Tibial artery (tissue), 4 donors: ENCODE results near the gene FAM120B.

Experiments used
- DNase-seq, 2 donors: peaks; one replicate each; pipeline ENCODE4 v3.0.0-alpha.2; 2019
- H3K27ac ChIP-seq, 2 donors: fragments of 200-600 bp; sonication (generic) in 1 of 2; 1 replicate in 1 of 2; 2 replicates in 1 of 2; pipeline ENCODE4 v1.5.1; 2018 to 2019; ENCODE audit warnings: mild to moderate bottlenecking in 1 of 2
- H3K27me3 ChIP-seq, 2 donors: fragments of 200-600 bp; sonication (generic) in 1 of 2; one replicate each; pipeline versions ENCODE4 v1.5.1 to v1.6.0; 2016 to 2019
- H3K36me3 ChIP-seq, 3 donors: fragments of 200-600 bp; sonication (generic) in 2 of 3; one replicate each; pipeline ENCODE4 v1.5.1; 2016 to 2019; ENCODE audit warnings: mild to moderate bottlenecking in 2 of 3
- H3K4me1 ChIP-seq, 4 donors: fragments of 200-600 bp; sonication (generic) in 2 of 4; 1 replicate in 3 of 4; 2 replicates in 1 of 4; pipeline ENCODE4 v1.5.1; 2016 to 2019
- H3K4me3 ChIP-seq, 2 donors: fragments of 200-600 bp; sonication (generic) in 1 of 2; 1 replicate in 1 of 2; 2 replicates in 1 of 2; pipeline ENCODE4 v1.5.1; 2018 to 2019; ENCODE audit warnings: mild to moderate bottlenecking in 2 of 2
- H3K9me3 ChIP-seq, 3 donors: fragments of 200-600 bp; sonication (generic) in 1 of 3; one replicate each; pipeline ENCODE4 v1.5.1; 2016 to 2019
- intact Hi-C: fragments of 100-400 bp; cut with DNase I; formaldehyde crosslinking; loops from one replicate; pipeline ENCODE4 v1.15.0; 2023; ENCODE audit warnings: low total_unique reads
- TF ChIP-seq, protein P1 (sequence below), 2 experiments: fragments of 200-600 bp in 1 of 2; fragments of 450-650 bp in 1 of 2; IDR thresholded peaks; one replicate each; pipeline ENCODE4 v1.5.1; 2017 to 2019; ENCODE audit warnings: antibody characterized with exemption in 2 of 2, mild to moderate bottlenecking in 1 of 2, moderate library complexity in 1 of 2

FAM120B gene

DNA sequence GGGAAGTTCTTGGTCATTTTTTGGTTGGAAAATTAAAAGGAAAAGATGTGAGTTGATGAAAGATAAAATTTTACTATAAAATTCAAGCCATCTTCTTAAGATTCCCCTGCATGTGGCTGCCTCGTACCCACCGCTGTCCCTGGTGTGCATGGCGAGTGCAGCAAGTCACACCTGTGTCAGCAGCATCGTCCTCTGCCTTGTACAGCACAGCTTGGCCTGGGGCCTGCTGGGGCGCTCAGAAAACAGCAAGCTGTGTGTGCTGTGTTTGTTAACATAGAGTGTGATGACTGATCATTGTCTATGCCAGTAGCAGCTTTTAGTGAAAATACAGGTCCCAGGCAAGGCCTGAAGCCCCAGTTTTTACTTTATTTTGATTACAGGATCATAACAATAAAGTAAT, 56.7 kb downstream of the FAM120B start:
- intact Hi-C loops = no loop called here
- H3K36me3 ChIP-seq = peaks cover 7 to 69% (median 33%) of the 10 kb centered on the region in 3 donors
- no peak overlapping the region for H3K27ac ChIP-seq
- peaks cover 0 to 3% (median 0%) of the 10 kb centered on the region in 4 donors for H3K4me1 ChIP-seq
- no peaks in the 10 kb centered on the region for H3K9me3 ChIP-seq
- TF ChIP-seq, protein P1, sequence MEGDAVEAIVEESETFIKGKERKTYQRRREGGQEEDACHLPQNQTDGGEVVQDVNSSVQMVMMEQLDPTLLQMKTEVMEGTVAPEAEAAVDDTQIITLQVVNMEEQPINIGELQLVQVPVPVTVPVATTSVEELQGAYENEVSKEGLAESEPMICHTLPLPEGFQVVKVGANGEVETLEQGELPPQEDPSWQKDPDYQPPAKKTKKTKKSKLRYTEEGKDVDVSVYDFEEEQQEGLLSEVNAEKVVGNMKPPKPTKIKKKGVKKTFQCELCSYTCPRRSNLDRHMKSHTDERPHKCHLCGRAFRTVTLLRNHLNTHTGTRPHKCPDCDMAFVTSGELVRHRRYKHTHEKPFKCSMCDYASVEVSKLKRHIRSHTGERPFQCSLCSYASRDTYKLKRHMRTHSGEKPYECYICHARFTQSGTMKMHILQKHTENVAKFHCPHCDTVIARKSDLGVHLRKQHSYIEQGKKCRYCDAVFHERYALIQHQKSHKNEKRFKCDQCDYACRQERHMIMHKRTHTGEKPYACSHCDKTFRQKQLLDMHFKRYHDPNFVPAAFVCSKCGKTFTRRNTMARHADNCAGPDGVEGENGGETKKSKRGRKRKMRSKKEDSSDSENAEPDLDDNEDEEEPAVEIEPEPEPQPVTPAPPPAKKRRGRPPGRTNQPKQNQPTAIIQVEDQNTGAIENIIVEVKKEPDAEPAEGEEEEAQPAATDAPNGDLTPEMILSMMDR (IDR thresholded peaks at IDR 0.05) = no peak
- DNase-seq = no peak
- no peak overlapping the region for H3K4me3 ChIP-seq
- no peaks in the 10 kb centered on the region for H3K27me3 ChIP-seq

- H3K9me3 ChIP-seq = no peaks in the 10 kb centered on the region
- no peak overlapping the region for H3K27ac ChIP-seq
- H3K4me1 ChIP-seq = no peaks in the 10 kb centered on the region
- H3K27me3 ChIP-seq = no peaks in the 10 kb centered on the region
- DNase-seq = no peak
- TF ChIP-seq, protein P1 (IDR thresholded peaks at IDR 0.05) = no peak
- peaks cover 7 to 65% (median 33%) of the 10 kb centered on the region in 3 donors for H3K36me3 ChIP-seq
- no peak overlapping the region for H3K4me3 ChIP-seq
- intact Hi-C loops = no loop called here
These were observed 58.6 kb downstream of the FAM120B start for GRCh38 chr6:170365121-170365520.

- DNase-seq = no peak
- peaks cover 7 to 65% (median 31%) of the 10 kb centered on the region in 3 donors for H3K36me3 ChIP-seq
- H3K27me3 ChIP-seq = no peaks in the 10 kb centered on the region
- H3K4me1 ChIP-seq = no peaks in the 10 kb centered on the region
- TF ChIP-seq, protein P1 (IDR thresholded peaks at IDR 0.05) = no peak
- no peak overlapping the region for H3K27ac ChIP-seq
- H3K4me3 ChIP-seq = no peak overlapping the region
- intact Hi-C loops = no loop called here
- H3K9me3 ChIP-seq = no peaks in the 10 kb centered on the region
These were observed 59.0 kb downstream of the FAM120B start for GRCh38 chr6:170365593-170365992.

- DNase-seq = no peak
- Histone ChIP-seq H3K4me1 (no peaks in the 10 kb centered on the region), H3K4me3 (no peak overlapping the region), H3K9me3 (no peaks in the 10 kb centered on the region), H3K27ac (no peak overlapping the region), H3K27me3 (no peaks in the 10 kb centered on the region), H3K36me3 (peaks cover 7 to 62% (median 30%) of the 10 kb centered on the region in 3 donors)
- TF ChIP-seq, protein P1 (IDR thresholded peaks at IDR 0.05) = no peak
- intact Hi-C loops = no loop called here
These were observed 59.8 kb downstream of the FAM120B start for GRCh38 chr6:170366248-170366960.

DNA sequence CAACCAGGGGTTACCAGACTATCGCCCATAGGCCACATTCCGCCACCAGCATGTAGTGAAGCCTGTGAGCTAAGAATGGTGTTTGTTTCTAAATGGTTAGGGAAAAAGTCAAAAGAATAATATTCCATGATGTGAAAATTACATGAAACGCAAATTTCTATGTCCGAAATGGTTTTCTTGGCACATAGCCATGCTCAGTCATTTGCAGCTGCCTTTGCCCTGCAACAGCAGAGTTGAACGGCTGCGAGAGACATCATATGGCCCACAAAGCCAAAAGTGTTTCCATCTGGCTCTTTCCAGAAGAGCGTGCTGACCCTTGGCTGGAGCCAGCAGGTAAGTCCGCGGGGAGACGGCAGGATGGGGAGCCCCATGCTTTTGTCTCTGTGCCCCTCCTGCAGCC, 60.7 kb downstream of the FAM120B start:
- intact Hi-C loops = no loop called here
- Histone ChIP-seq H3K4me3 (no peak overlapping the region), H3K36me3 (peaks cover 7 to 57% (median 22%) of the 10 kb centered on the region in 3 donors), H3K27me3 (no peaks in the 10 kb centered on the region), H3K27ac (no peak overlapping the region), H3K4me1 (no peaks in the 10 kb centered on the region), H3K9me3 (no peaks in the 10 kb centered on the region)
- no peak for DNase-seq
- TF ChIP-seq, protein P1 (IDR thresholded peaks at IDR 0.05) = no peak
